DND-41 (cell line): ENCODE measurements around the gene CDH20.

Source experiments
- ATAC-seq: fragments of 200-7000 bp; cut with Tn5 transposase; 3 replicates; pipeline ENCODE4 v1.9.1; 2021; ENCODE audit warnings: low read depth; ENCODE audit not compliant: insufficient read depth
- DNase-seq: peaks from one replicate; pipeline ENCODE4 v3.0.0-alpha.2; 2020
- H2AFZ ChIP-seq: 2 replicates; pipeline ENCODE4 v1.6.0; 2012; ENCODE audit warnings: low read depth, low read length
- H3K27ac ChIP-seq: 2 replicates; pipeline ENCODE4 v1.5.1; 2012; ENCODE audit warnings: low read length, inconsistent platforms
- H3K27me3 ChIP-seq: fragments of 200-600 bp; sonication (generic); 2 replicates; pipeline ENCODE4 v1.6.0; 2012; ENCODE audit warnings: low read length, mild to moderate bottlenecking, inconsistent platforms; ENCODE audit not compliant: insufficient read depth, poor library complexity
- H3K36me3 ChIP-seq: 2 replicates; pipeline ENCODE4 v1.5.1; 2012; ENCODE audit warnings: low read length, inconsistent platforms; ENCODE audit not compliant: insufficient read depth
- H3K4me1 ChIP-seq: 2 replicates; pipeline ENCODE4 v1.5.1; 2012; ENCODE audit warnings: mild to moderate bottlenecking, low read length; ENCODE audit not compliant: insufficient read depth
- H3K4me2 ChIP-seq: 2 replicates; pipeline ENCODE4 v1.6.0; 2012; ENCODE audit warnings: mild to moderate bottlenecking, moderate library complexity, low read length, inconsistent platforms; ENCODE audit not compliant: insufficient read depth
- H3K4me3 ChIP-seq, 2 experiments: fragments of 200-600 bp in 1 of 2; shearing (Covaris generic) in 1 of 2; 2 replicates each; pipeline ENCODE4 v1.5.1; 2012 to 2016; ENCODE audit warnings: inconsistent platforms in 2 of 2, low read length in 2 of 2, mild to moderate bottlenecking in 2 of 2, low read depth in 1 of 2, moderate library complexity in 1 of 2
- H3K79me2 ChIP-seq: 2 replicates; pipeline ENCODE4 v1.6.0; 2012; ENCODE audit warnings: low read length, inconsistent platforms; ENCODE audit not compliant: insufficient read depth
- H3K9ac ChIP-seq: 2 replicates; pipeline ENCODE4 v1.6.0; 2012; ENCODE audit warnings: low read depth, mild to moderate bottlenecking, inconsistent platforms, low read length, moderate library complexity
- H3K9me3 ChIP-seq: 2 replicates; pipeline ENCODE4 v1.5.1; 2012; ENCODE audit warnings: low read length, moderate library complexity, mild to moderate bottlenecking, inconsistent platforms; ENCODE audit not compliant: insufficient read depth, severe bottlenecking
- H4K20me1 ChIP-seq: 2 replicates; pipeline ENCODE4 v1.6.0; 2012; ENCODE audit warnings: low read length; ENCODE audit not compliant: insufficient read depth
- EZH2 ChIP-seq: IDR thresholded peaks from 3 replicates; pipeline ENCODE4 v1.6.1; 2012; ENCODE audit warnings: borderline replicate concordance, low read depth, mild to moderate bottlenecking, moderate library complexity, low read length, inconsistent platforms; ENCODE audit not compliant: severe bottlenecking
- TF ChIP-seq, protein P1 (sequence below): IDR thresholded peaks from 2 replicates; pipeline ENCODE4 v1.5.1; 2012; ENCODE audit warnings: borderline replicate concordance, low read length, moderate library complexity, mild to moderate bottlenecking; ENCODE audit not compliant: poor library complexity, severe bottlenecking; ENCODE audit errors: extremely low read depth

CDH20 gene

GRCh38 chr18:61290616-61291015, 42.6 kb upstream of the CDH20 start:
- no peaks in the 10 kb centered on the region for H3K27me3 ChIP-seq
- H3K79me2 ChIP-seq = no peaks in the 10 kb centered on the region
- no peaks in the 10 kb centered on the region for H4K20me1 ChIP-seq
- H2AFZ ChIP-seq = no peak overlapping the region
- no peak overlapping the region for H3K27ac ChIP-seq
- DNase-seq (no peak), ATAC-seq (no peak)
- H3K4me3 ChIP-seq = no peak overlapping the region
- no peak overlapping the region for H3K9ac ChIP-seq
- TF ChIP-seq, protein P1, sequence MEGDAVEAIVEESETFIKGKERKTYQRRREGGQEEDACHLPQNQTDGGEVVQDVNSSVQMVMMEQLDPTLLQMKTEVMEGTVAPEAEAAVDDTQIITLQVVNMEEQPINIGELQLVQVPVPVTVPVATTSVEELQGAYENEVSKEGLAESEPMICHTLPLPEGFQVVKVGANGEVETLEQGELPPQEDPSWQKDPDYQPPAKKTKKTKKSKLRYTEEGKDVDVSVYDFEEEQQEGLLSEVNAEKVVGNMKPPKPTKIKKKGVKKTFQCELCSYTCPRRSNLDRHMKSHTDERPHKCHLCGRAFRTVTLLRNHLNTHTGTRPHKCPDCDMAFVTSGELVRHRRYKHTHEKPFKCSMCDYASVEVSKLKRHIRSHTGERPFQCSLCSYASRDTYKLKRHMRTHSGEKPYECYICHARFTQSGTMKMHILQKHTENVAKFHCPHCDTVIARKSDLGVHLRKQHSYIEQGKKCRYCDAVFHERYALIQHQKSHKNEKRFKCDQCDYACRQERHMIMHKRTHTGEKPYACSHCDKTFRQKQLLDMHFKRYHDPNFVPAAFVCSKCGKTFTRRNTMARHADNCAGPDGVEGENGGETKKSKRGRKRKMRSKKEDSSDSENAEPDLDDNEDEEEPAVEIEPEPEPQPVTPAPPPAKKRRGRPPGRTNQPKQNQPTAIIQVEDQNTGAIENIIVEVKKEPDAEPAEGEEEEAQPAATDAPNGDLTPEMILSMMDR = no peak
- TF ChIP-seq EZH2 = no peak
- no peaks in the 10 kb centered on the region for H3K4me1 ChIP-seq
- H3K9me3 ChIP-seq = no peaks in the 10 kb centered on the region
- no peaks in the 10 kb centered on the region for H3K36me3 ChIP-seq
- H3K4me2 ChIP-seq = no peak overlapping the region

DNA sequence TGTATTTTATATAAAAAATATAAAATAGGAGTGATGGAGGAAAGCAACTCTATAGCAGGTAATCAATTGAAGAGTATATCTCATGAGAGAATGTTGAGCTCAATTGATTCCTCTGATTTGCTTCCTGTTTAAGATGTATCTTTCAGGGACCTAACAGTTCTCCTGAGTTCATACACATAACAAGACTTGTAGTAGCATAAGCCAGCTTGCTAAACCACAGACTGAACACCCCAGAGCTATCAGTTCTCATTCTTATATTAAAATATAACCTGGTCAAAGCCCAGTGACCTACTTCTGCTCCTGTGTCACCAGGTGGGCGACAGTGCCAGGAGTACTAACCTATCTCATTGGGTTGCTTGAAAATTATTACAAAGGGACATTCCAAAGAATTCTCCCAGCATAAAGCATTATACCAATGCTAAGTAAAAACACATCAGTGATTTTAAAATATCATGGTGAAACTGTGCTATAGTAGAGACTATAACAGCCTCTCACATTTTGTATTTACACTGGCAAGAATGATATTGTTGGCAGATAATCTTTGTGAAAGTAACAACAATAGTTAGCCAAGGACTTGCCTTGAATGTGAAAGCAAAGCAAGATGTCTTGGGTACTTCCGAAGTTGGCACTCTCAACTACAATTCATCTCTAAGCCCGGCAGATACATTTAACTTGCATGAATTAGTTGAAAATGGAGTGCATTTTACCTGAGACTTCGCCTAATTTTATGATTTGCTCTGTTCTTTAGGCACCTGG, 40.8 kb upstream of the CDH20 start:
- Histone ChIP-seq H3K79me2 (no peaks in the 10 kb centered on the region), H3K4me1 (no peaks in the 10 kb centered on the region), H3K36me3 (no peaks in the 10 kb centered on the region), H4K20me1 (no peaks in the 10 kb centered on the region), H3K27me3 (no peaks in the 10 kb centered on the region), H2AFZ (no peak overlapping the region), H3K4me2 (no peak overlapping the region), H3K4me3 (no peak overlapping the region), H3K9ac (no peak overlapping the region), H3K9me3 (no peaks in the 10 kb centered on the region), H3K27ac (no peak overlapping the region)
- no peak for TF ChIP-seq EZH2
- TF ChIP-seq, protein P1 = no peak
- ATAC-seq (no peak), DNase-seq (no peak)

DNA sequence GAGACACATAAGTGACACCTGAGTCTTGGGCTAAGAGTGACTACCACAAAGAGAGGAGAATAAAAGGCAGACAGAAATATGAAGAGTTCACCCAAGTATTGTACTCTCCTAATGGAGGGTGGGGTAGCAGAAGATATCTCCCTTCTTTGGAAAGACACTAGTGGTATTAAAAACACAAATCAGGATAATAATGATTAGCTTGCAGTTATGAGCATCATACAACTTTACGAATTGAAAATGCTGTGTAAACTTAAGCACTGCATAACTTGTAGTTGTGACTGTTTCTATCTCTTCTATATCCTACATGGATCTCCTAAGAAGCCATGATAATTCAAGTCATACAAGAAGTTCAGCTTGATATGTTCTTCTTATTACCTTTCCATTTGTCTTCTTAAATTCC, 38.1 kb upstream of the CDH20 start:
- Histone ChIP-seq H3K36me3 (no peaks in the 10 kb centered on the region), H3K4me1 (no peaks in the 10 kb centered on the region), H3K9ac (no peak overlapping the region), H4K20me1 (no peaks in the 10 kb centered on the region), H3K4me2 (no peak overlapping the region), H3K27ac (no peak overlapping the region), H2AFZ (no peak overlapping the region), H3K9me3 (no peaks in the 10 kb centered on the region), H3K27me3 (no peaks in the 10 kb centered on the region), H3K4me3 (no peak overlapping the region), H3K79me2 (no peaks in the 10 kb centered on the region)
- DNase-seq (no peak), ATAC-seq (no peak)
- TF ChIP-seq, protein P1 = no peak
- TF ChIP-seq EZH2 = no peak

DNA sequence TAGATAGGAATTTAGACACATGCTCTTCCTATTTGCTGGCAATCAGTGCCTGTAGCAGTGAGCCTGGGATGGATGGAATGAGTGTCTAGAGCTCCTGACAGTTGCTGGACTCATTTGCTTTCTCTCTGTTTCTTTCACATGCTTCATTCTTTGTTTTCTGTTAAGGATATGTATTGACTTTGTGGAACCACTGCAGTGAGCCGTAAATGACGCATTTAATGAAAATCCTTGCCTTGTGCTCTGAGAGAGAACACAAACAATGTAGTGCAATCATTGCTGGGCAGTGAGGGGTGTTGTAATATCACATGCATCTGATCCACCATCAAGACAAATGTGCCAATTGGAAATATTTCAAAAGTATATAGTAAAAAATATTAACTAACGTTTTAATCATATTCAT, 25.2 kb upstream of the CDH20 start:
- Histone ChIP-seq H3K27ac (peak overlapping the region; percentile 0; the same call in 1 of the 2 replicates), H3K79me2 (no peaks in the 10 kb centered on the region), H4K20me1 (no peaks in the 10 kb centered on the region), H3K4me3 (no peak overlapping the region), H3K4me2 (no peak overlapping the region), H3K36me3 (no peaks in the 10 kb centered on the region), H3K9ac (no peak overlapping the region), H3K4me1 (peaks cover 27% of the 10 kb centered on the region), H3K27me3 (no peaks in the 10 kb centered on the region), H3K9me3 (no peaks in the 10 kb centered on the region), H2AFZ (0 out of 2 replicates have a peak overlapping the region, but pooled peaks have one; percentile 1)
- DNase-seq (no peak), ATAC-seq (no peak)
- TF ChIP-seq EZH2 = no peak
- TF ChIP-seq, protein P1 = no peak
